ENCODE data around the gene ADAMTS2.

DNA sequence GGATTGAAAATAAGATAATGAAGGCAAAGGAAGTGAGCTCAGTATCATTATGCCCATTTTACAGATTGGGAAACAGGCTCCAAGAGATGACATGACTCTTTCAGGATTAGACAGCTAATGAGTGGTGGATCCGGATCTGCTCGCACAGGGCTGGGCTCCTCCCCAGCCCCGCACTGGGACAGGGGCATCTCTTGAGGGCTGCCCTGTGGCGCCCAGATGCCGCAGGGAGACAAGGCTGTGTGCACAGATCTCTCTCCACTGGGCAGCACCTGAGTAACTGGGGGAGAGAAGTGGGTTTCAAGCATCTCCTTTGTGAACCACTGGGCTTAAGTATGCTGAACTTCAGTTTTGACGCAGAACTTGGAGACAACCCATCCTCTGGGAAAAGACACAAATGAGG, 43.9 kb downstream of the ADAMTS2 start:
- TF ChIP-seq, protein P1, sequence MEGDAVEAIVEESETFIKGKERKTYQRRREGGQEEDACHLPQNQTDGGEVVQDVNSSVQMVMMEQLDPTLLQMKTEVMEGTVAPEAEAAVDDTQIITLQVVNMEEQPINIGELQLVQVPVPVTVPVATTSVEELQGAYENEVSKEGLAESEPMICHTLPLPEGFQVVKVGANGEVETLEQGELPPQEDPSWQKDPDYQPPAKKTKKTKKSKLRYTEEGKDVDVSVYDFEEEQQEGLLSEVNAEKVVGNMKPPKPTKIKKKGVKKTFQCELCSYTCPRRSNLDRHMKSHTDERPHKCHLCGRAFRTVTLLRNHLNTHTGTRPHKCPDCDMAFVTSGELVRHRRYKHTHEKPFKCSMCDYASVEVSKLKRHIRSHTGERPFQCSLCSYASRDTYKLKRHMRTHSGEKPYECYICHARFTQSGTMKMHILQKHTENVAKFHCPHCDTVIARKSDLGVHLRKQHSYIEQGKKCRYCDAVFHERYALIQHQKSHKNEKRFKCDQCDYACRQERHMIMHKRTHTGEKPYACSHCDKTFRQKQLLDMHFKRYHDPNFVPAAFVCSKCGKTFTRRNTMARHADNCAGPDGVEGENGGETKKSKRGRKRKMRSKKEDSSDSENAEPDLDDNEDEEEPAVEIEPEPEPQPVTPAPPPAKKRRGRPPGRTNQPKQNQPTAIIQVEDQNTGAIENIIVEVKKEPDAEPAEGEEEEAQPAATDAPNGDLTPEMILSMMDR (IDR thresholded peaks at IDR 0.05) = no peak
- TF ChIP-seq POLR2A (IDR thresholded peaks at IDR 0.05) = no peak
